Tibial artery (tissue), 4 donors: Measurements from ENCODE around the gene BCAS1.

Experiments used
- DNase-seq, 2 donors: peaks; one replicate each; pipeline ENCODE4 v3.0.0-alpha.2; 2019
- H3K27ac ChIP-seq, 2 donors: fragments of 200-600 bp; sonication (generic) in 1 of 2; 1 replicate in 1 of 2; 2 replicates in 1 of 2; pipeline ENCODE4 v1.5.1; 2018 to 2019; ENCODE audit warnings: mild to moderate bottlenecking in 1 of 2
- H3K27me3 ChIP-seq, 2 donors: fragments of 200-600 bp; sonication (generic) in 1 of 2; one replicate each; pipeline versions ENCODE4 v1.5.1 to v1.6.0; 2016 to 2019
- H3K36me3 ChIP-seq, 3 donors: fragments of 200-600 bp; sonication (generic) in 2 of 3; one replicate each; pipeline ENCODE4 v1.5.1; 2016 to 2019; ENCODE audit warnings: mild to moderate bottlenecking in 2 of 3
- H3K4me1 ChIP-seq, 4 donors: fragments of 200-600 bp; sonication (generic) in 2 of 4; 1 replicate in 3 of 4; 2 replicates in 1 of 4; pipeline ENCODE4 v1.5.1; 2016 to 2019
- H3K4me3 ChIP-seq, 2 donors: fragments of 200-600 bp; sonication (generic) in 1 of 2; 1 replicate in 1 of 2; 2 replicates in 1 of 2; pipeline ENCODE4 v1.5.1; 2018 to 2019; ENCODE audit warnings: mild to moderate bottlenecking in 2 of 2
- H3K9me3 ChIP-seq, 3 donors: fragments of 200-600 bp; sonication (generic) in 1 of 3; one replicate each; pipeline ENCODE4 v1.5.1; 2016 to 2019
- intact Hi-C: fragments of 100-400 bp; cut with DNase I; formaldehyde crosslinking; loops from one replicate; pipeline ENCODE4 v1.15.0; 2023; ENCODE audit warnings: low total_unique reads
- TF ChIP-seq, protein P1 (sequence below), 2 experiments: fragments of 200-600 bp in 1 of 2; fragments of 450-650 bp in 1 of 2; IDR thresholded peaks; one replicate each; pipeline ENCODE4 v1.5.1; 2017 to 2019; ENCODE audit warnings: antibody characterized with exemption in 2 of 2, mild to moderate bottlenecking in 1 of 2, moderate library complexity in 1 of 2

Gene BCAS1

DNA sequence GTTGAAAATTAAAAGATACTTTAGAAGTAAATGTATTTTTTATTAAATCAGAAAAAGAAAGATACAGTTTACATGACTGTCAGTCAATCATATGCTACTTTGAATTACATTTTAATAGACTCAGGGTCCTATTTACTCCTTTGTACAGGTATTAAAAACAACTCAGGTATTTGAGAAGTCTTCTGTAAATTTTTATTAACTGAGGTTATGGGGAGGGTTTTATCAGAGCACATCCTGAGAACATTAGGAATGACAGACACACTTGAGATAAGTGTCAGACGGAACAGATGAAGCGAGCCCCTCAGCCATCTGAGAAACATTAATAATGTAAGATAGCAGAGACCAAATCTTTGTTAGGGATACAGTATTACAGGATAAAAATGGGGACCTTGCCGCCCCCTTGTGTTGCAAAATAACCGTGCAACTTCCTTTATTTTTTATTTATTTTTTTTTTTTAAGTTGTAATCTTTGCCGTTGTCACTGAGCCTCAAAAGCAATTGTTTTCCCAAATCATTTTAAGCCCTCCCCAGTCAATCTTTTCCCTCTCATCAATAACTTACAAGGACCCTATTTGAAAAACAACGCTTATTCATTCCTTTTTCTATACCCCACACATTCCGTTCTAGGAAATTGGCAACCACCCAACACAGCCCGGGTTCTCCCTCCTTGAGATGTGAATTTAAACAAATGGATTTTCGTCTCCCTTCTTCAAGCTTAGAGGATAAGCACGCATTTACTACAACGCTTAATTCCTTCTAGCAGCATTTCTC, 126.7 kb downstream of the BCAS1 start:
- H3K36me3 ChIP-seq: no peaks in the 10 kb centered on the region
- no peak overlapping the region for H3K4me3 ChIP-seq
- H3K27ac ChIP-seq: no peak overlapping the region
- no peaks in the 10 kb centered on the region for H3K9me3 ChIP-seq
- intact Hi-C loops: no loop called here
- no peak for DNase-seq
- TF ChIP-seq, protein P1, sequence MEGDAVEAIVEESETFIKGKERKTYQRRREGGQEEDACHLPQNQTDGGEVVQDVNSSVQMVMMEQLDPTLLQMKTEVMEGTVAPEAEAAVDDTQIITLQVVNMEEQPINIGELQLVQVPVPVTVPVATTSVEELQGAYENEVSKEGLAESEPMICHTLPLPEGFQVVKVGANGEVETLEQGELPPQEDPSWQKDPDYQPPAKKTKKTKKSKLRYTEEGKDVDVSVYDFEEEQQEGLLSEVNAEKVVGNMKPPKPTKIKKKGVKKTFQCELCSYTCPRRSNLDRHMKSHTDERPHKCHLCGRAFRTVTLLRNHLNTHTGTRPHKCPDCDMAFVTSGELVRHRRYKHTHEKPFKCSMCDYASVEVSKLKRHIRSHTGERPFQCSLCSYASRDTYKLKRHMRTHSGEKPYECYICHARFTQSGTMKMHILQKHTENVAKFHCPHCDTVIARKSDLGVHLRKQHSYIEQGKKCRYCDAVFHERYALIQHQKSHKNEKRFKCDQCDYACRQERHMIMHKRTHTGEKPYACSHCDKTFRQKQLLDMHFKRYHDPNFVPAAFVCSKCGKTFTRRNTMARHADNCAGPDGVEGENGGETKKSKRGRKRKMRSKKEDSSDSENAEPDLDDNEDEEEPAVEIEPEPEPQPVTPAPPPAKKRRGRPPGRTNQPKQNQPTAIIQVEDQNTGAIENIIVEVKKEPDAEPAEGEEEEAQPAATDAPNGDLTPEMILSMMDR (IDR thresholded peaks at IDR 0.05): peak; percentile 35 to 50
- no peaks in the 10 kb centered on the region for H3K27me3 ChIP-seq
- H3K4me1 ChIP-seq: peaks cover 0 to 22% (median 15%) of the 10 kb centered on the region in 4 donors

DNA sequence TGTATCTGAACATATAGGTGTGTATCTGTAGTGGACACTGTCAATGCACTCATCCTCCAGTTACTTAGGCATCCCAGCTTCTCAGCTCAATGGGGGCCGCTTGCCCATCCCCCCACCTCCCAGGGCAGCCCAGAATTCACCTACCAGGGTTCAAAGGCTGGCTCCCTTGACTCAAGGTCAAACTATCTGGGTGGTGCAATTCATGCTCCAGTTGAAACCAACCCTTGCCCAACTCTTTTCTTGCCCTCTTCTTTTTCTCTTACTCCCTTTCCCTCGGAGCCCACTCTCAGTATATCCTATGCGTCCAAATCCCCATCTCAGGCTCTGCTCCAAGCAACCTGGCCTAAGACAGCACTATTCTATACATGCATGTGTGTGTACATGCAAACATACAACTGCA, 127.4 kb downstream of the BCAS1 start:
- Histone ChIP-seq H3K9me3 (no peaks in the 10 kb centered on the region), H3K4me1 (peaks cover 0 to 22% (median 15%) of the 10 kb centered on the region in 4 donors), H3K27ac (no peak overlapping the region)

DNA sequence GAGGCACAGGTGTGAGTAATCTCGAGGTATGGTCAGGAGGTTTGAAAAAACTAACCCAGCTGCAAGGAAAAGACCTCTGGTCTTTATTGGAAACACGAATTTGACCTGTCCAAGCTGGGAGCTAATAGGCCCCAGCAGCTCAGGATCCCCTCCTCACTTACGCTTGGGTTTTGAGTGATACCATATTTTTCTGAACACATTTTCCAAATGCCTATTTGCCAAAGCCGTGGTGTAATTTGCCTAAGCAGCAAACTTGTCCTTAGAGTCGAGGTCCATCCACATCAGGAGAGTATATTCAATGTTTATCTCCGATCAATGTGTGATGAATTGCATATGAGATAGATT, 128.0 kb downstream of the BCAS1 start:
- peaks cover 0 to 22% (median 15%) of the 10 kb centered on the region in 4 donors for H3K4me1 ChIP-seq
- H3K27me3 ChIP-seq: no peaks in the 10 kb centered on the region
- intact Hi-C loops: no loop called here
- no peaks in the 10 kb centered on the region for H3K36me3 ChIP-seq
- H3K9me3 ChIP-seq: no peaks in the 10 kb centered on the region
- no peak overlapping the region for H3K4me3 ChIP-seq
- no peak for DNase-seq
- no peak overlapping the region for H3K27ac ChIP-seq
- TF ChIP-seq, protein P1 (IDR thresholded peaks at IDR 0.05): no peak

More for the DNA sequence above, 127.4 kb downstream of the BCAS1 start:
- intact Hi-C loops: no loop called here
- Histone ChIP-seq H3K27me3 (no peaks in the 10 kb centered on the region), H3K4me3 (no peak overlapping the region), H3K36me3 (no peaks in the 10 kb centered on the region)
- no peak for DNase-seq
- TF ChIP-seq, protein P1 (IDR thresholded peaks at IDR 0.05): no peak

DNA sequence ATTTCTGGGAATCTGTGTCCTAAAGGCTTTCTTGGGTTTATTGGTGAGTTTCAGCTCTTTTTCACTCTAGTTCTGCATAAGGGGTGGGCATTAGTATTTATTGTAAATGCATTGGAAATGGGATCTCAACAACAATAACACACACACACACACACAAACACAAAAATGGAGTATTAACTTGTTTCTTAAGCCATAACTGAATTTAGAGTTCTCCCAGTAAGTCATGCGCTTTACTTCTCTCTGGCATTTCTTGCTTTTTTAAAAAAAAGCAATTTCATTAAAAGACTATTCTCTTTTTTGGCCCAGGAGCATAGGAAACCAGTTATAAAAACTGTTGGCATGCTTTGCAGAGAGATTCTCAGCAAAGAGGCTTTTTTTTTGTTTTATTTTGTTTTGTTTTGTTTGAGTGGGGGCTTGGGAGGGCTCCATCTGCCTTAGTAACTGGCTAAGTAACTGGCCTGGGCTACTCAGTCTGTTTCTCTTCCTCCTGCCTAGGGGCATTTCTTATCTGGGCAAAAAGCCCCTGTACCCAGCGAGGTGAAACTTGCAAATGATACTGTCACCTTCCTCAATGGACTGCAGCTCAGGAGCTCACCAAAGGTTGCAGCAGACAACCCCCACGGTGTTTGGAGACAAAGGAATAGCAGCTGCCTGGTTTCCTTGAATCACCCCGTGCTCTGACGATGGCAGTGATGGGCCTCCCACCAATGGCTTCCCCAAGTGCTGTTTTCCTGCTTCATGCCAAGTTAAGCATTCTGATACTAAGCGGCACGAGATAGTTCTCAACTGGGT, 128.5 kb downstream of the BCAS1 start:
- H3K27ac ChIP-seq: peak overlapping the region in 1 of 2 donors; percentile 36
- H3K4me1 ChIP-seq: peaks cover 0 to 22% (median 15%) of the 10 kb centered on the region in 4 donors
- intact Hi-C loops: no loop called here
- no peak for DNase-seq
- H3K36me3 ChIP-seq: no peaks in the 10 kb centered on the region
- no peaks in the 10 kb centered on the region for H3K9me3 ChIP-seq
- H3K27me3 ChIP-seq: no peaks in the 10 kb centered on the region
- TF ChIP-seq, protein P1 (IDR thresholded peaks at IDR 0.05): no peak
- H3K4me3 ChIP-seq: no peak overlapping the region

DNA sequence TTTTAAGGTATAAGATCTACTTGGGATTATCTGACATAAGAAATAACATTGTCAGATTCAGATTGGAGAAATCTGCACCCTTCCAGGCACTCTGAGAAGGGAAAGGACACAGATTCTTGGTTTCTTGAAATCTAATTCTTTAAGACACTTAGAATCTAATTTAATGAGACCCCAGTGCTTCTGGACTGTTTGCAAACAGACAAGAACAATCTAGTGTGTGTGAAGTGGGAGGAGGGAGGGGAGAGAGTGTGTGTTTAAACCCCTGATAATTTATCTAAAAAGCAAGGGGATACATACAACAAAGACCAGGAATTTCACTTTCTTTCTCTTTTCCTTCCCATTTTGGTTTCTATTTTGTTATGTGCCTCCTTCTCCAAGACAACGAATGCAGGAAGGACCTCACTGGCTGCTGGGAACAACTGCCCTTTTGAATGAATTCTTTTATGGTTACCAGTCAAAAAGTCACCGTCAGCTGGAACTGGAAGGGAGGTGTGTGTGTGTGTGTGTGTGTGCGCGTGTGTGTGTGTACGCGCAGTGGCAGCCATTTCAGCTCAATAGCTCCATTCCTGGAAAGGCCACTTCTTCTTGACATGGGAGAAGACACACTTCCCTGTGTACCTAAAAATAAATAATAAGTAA, 129.4 kb downstream of the BCAS1 start:
- intact Hi-C loops: no loop called here

More for the DNA sequence above, 129.4 kb downstream of the BCAS1 start:
- H3K27ac ChIP-seq: peak overlapping the region in 1 of 2 donors; percentile 36
- no peaks in the 10 kb centered on the region for H3K27me3 ChIP-seq
- H3K4me3 ChIP-seq: no peak overlapping the region
- peak in 1 of 2 donors; percentile 47 for DNase-seq
- H3K36me3 ChIP-seq: no peaks in the 10 kb centered on the region
- H3K9me3 ChIP-seq: no peaks in the 10 kb centered on the region
- peaks cover 0 to 22% (median 15%) of the 10 kb centered on the region in 4 donors for H3K4me1 ChIP-seq
- TF ChIP-seq, protein P1 (IDR thresholded peaks at IDR 0.05): no peak
